ENCODE results near the gene YIPF5.

YIPF5 gene

GRCh38 chr5:144141585-144141984, 28.9 kb downstream of the YIPF5 start:
- ATAC-seq: peak; percentile 17; the same call in 2 of the 3 replicates
- TF ChIP-seq CSDC2 (CRISPR knock-in tag; IDR thresholded peaks at IDR 0.05): no peak
- TF ChIP-seq TOX (CRISPR knock-in tag; IDR thresholded peaks at IDR 0.05; ENCODE audit: borderline replicate concordance): no peak
- no peak for TF ChIP-seq ZNF70 (CRISPR knock-in tag; IDR thresholded peaks at IDR 0.05)
- no peak for TF ChIP-seq SNAI2 (CRISPR knock-in tag; IDR thresholded peaks at IDR 0.05)
- no peak for TF ChIP-seq ZNF8 (CRISPR knock-in tag; IDR thresholded peaks at IDR 0.05)

- TF ChIP-seq OSR1 (CRISPR knock-in tag; IDR thresholded peaks at IDR 0.05) (no peak), ZNF70 (CRISPR knock-in tag; IDR thresholded peaks at IDR 0.05) (no peak), POU6F1 (CRISPR knock-in tag; IDR thresholded peaks at IDR 0.05; ENCODE audit: borderline replicate concordance, low read depth) (no peak), TOX (CRISPR knock-in tag; IDR thresholded peaks at IDR 0.05; ENCODE audit: borderline replicate concordance) (no peak), ISL1 (CRISPR knock-in tag; IDR thresholded peaks at IDR 0.05) (no peak), CREB5 (CRISPR knock-in tag; IDR thresholded peaks at IDR 0.05; ENCODE audit: low read depth) (no peak), CSDC2 (CRISPR knock-in tag; IDR thresholded peaks at IDR 0.05) (no peak), PATZ1 (CRISPR knock-in tag; IDR thresholded peaks at IDR 0.05; ENCODE audit: borderline replicate concordance) (no peak), SNAI2 (CRISPR knock-in tag; IDR thresholded peaks at IDR 0.05) (no peak), ZC3H10 (CRISPR knock-in tag; IDR thresholded peaks at IDR 0.05) (no peak), ZFP3 (CRISPR knock-in tag; IDR thresholded peaks at IDR 0.05) (no peak), CSRNP3 (CRISPR knock-in tag; IDR thresholded peaks at IDR 0.05) (no peak), BACH2 (CRISPR knock-in tag; IDR thresholded peaks at IDR 0.05; ENCODE audit: borderline replicate concordance) (no peak), TSHZ2 (CRISPR knock-in tag; IDR thresholded peaks at IDR 0.05) (no peak), ESRRG (CRISPR knock-in tag; IDR thresholded peaks at IDR 0.05) (no peak), ZNF565 (CRISPR knock-in tag; conservative IDR thresholded peaks at IDR 0.05; ENCODE audit: low read depth) (no peak), ZNF8 (CRISPR knock-in tag; IDR thresholded peaks at IDR 0.05) (no peak), ARNTL (CRISPR knock-in tag; IDR thresholded peaks at IDR 0.05; ENCODE audit: borderline replicate concordance, low read depth) (no peak)
- ATAC-seq: no peak
These were observed 30.9 kb downstream of the YIPF5 start for GRCh38 chr5:144139586-144139985.

- TF ChIP-seq ZNF70 (CRISPR knock-in tag; IDR thresholded peaks at IDR 0.05) (no peak), TSHZ2 (CRISPR knock-in tag; IDR thresholded peaks at IDR 0.05) (no peak), OSR1 (CRISPR knock-in tag; IDR thresholded peaks at IDR 0.05) (no peak), RARB (CRISPR knock-in tag; IDR thresholded peaks at IDR 0.05) (no peak), PATZ1 (CRISPR knock-in tag; IDR thresholded peaks at IDR 0.05; ENCODE audit: borderline replicate concordance) (no peak), ZFP3 (CRISPR knock-in tag; IDR thresholded peaks at IDR 0.05) (no peak), POU6F1 (CRISPR knock-in tag; IDR thresholded peaks at IDR 0.05; ENCODE audit: borderline replicate concordance, low read depth) (no peak), ESRRG (CRISPR knock-in tag; IDR thresholded peaks at IDR 0.05) (no peak)
- no peak for ATAC-seq
These were observed 35.2 kb downstream of the YIPF5 start for GRCh38 chr5:144135113-144135762.
